Activated CD4-positive, alpha-beta T cell treated with anti-CD3 and anti-CD28 coated beads for 36 hours (primary cell): ENCODE measurements around the gene NCKIPSD. TPM values are rescaled to one million over a fixed set of nuclear protein-coding genes. Genes with fewer than 3 reads are reported as not detected.

Experiments
- ATAC-seq: fragments of 200-7000 bp; cut with Tn5 transposase; one replicate; pipeline ENCODE4 v1.10.0; 2021; ENCODE audit warnings: mild to moderate bottlenecking, moderate library complexity
- CTCF ChIA-PET: fragments of 350-600 bp; sonication (Branson Sonifier 250); formaldehyde crosslinking; loops from one replicate; lab custom pipeline; 2021; ENCODE audit warnings: antibody characterized with exemption; lab: Charles Lee
- POLR2A ChIA-PET: fragments of 350-600 bp; sonication (Branson Sonifier 250); formaldehyde crosslinking; loops from one replicate; lab custom pipeline; 2021; ENCODE audit warnings: antibody characterized with exemption, inconsistent platforms; lab: Charles Lee
- DNase-seq: peaks from one replicate; pipeline ENCODE4 v3.0.0-alpha.2; 2020
- H3K27ac Mint-ChIP-seq: one replicate; pipeline ENCODE4 v1.8.0; 2021; ENCODE audit warnings: mixed read lengths
- H3K27me3 Mint-ChIP-seq: one replicate; pipeline ENCODE4 v1.8.0; 2021; ENCODE audit warnings: mixed read lengths
- H3K36me3 Mint-ChIP-seq: one replicate; pipeline ENCODE4 v1.8.0; 2021; ENCODE audit warnings: low read depth, mixed read lengths
- H3K4me1 Mint-ChIP-seq: one replicate; pipeline ENCODE4 v1.8.0; 2021; ENCODE audit warnings: mixed read lengths
- H3K4me3 Mint-ChIP-seq: one replicate; pipeline ENCODE4 v1.8.0; 2021; ENCODE audit warnings: mild to moderate bottlenecking, moderate library complexity, mixed read lengths
- H3K9me3 Mint-ChIP-seq: one replicate; pipeline ENCODE4 v1.8.0; 2021; ENCODE audit warnings: low read depth, mixed read lengths
- intact Hi-C, 2 experiments: fragments of 100-400 bp; cut with DNase I in 1 of 2; cut with micrococcal nuclease in 1 of 2; formaldehyde crosslinking; loops; one replicate each; pipeline versions ENCODE4 v1.14.2 to v1.15.1; 2022 to 2024; cut with DNase I, micrococcal nuclease
- total RNA-seq, 2 experiments: library from RNA; stranded (reverse); gene quantifications; one replicate each; pipeline ENCODE4 v1.2.3, GENCODE V29; 2021

The NCKIPSD gene
- total RNA-seq, 2 experiments from 2014 or later, result 61.0 to 67.3 TPM

DNA sequence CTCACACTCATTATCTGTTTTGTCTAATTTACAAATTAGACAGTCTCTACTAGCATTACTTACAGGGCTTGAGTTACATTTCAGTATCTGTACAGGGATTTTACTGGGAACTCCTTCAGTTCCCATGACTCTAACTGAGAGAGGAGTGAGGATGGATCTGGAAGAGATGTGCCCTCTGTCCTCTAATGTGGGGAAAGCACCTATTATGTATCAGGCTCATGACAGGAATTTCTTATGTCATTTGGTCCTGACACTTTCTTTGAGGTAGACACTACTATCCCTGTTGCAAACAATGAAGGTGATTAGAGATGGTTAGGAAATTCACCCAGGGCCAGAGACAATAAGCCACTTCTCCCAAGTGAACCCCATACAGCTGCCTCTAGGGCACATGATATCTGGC, 10.9 kb upstream of the NCKIPSD start:
- DNase-seq (no peak), ATAC-seq (no peak)
- Mint-ChIP-seq H3K4me3 (no peak overlapping the region), H3K4me1 (peaks cover 28% of the 10 kb centered on the region), H3K9me3 (no peaks in the 10 kb centered on the region), H3K36me3 (peaks cover 24% of the 10 kb centered on the region), H3K27me3 (no peaks in the 10 kb centered on the region), H3K27ac (peak overlapping the region; percentile 2)
- ChIA-PET POLR2A (interaction anchor here (0.6 to 0.9 kb wide), 2 partner anchors 14 to 26 kb away, joined by 3 to 8 read pairs; no protein-coding TSS in a partner anchor), CTCF (interaction anchor here (0.6 to 1.5 kb wide), 3 partner anchors 10 to 429 kb away, joined by 3 to 4 read pairs (median 4); no protein-coding TSS in a partner anchor)
- intact Hi-C loops, result no loop called here

DNA sequence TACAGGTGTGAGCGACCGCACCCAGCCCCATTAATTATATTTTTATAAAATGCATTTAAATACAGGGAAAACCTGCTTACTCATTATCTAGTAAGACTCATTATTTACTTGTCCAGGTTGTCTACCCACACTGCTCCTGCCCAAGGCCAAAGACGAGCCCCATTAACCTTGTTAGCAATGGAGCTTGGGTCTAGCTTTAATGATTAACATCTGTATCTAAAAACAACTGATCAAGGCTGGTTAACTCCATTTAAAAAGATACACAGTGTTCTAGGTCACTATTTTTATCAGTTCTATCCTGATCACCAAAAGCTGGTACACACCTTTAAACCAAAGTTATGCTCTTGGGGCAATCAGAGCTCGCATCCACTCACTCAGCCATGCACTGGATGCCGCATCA, 10.4 kb upstream of the NCKIPSD start:
- peak overlapping the region; percentile 8 for H3K27ac Mint-ChIP-seq
- DNase-seq (no peak), ATAC-seq (no peak)
- no peak overlapping the region for H3K4me3 Mint-ChIP-seq
- POLR2A ChIA-PET, result interaction anchor here (0.9 kb wide), 1 partner anchor 26 kb away, joined by 3 read pairs; no protein-coding TSS in a partner anchor
- intact Hi-C loops, result no loop called here
- CTCF ChIA-PET, result interaction anchor here (0.6 to 1.5 kb wide), 3 partner anchors 11 to 428 kb away, joined by 3 to 4 read pairs (median 4); no protein-coding TSS in a partner anchor
- H3K27me3 Mint-ChIP-seq, result no peaks in the 10 kb centered on the region
- peaks cover 28% of the 10 kb centered on the region for H3K4me1 Mint-ChIP-seq
- H3K36me3 Mint-ChIP-seq, result peaks cover 27% of the 10 kb centered on the region
- H3K9me3 Mint-ChIP-seq, result no peaks in the 10 kb centered on the region

DNA sequence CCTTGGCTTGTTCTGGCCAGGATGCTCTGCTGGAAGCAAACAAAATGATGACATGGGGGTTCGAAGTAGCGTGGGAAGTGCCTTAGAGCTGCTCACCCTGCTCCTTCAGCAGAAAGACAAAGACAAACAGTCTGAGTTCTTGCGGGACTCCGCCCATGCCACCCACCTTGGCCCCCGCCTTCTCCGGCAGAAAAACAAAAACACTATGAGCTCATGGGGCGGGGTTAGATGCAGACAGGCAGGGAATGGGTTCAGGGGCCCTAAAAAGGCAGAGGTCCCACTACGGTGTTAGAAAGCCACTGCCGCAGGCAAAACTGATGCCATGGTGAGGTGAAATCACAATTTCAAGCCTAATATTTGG, 9.7 kb upstream of the NCKIPSD start:
- H3K4me3 Mint-ChIP-seq, result no peak overlapping the region
- peaks cover 25% of the 10 kb centered on the region for H3K4me1 Mint-ChIP-seq
- CTCF ChIA-PET, result interaction anchor here (1.5 kb wide), 1 partner anchor 11 kb away, joined by 4 read pairs; no protein-coding TSS in a partner anchor
- H3K9me3 Mint-ChIP-seq, result no peaks in the 10 kb centered on the region
- H3K27me3 Mint-ChIP-seq, result no peaks in the 10 kb centered on the region
- POLR2A ChIA-PET, result no interaction called here
- ATAC-seq, result no peak
- no peak overlapping the region for H3K27ac Mint-ChIP-seq
- intact Hi-C loops, result no loop called here
- peaks cover 31% of the 10 kb centered on the region for H3K36me3 Mint-ChIP-seq
- no peak for DNase-seq

DNA sequence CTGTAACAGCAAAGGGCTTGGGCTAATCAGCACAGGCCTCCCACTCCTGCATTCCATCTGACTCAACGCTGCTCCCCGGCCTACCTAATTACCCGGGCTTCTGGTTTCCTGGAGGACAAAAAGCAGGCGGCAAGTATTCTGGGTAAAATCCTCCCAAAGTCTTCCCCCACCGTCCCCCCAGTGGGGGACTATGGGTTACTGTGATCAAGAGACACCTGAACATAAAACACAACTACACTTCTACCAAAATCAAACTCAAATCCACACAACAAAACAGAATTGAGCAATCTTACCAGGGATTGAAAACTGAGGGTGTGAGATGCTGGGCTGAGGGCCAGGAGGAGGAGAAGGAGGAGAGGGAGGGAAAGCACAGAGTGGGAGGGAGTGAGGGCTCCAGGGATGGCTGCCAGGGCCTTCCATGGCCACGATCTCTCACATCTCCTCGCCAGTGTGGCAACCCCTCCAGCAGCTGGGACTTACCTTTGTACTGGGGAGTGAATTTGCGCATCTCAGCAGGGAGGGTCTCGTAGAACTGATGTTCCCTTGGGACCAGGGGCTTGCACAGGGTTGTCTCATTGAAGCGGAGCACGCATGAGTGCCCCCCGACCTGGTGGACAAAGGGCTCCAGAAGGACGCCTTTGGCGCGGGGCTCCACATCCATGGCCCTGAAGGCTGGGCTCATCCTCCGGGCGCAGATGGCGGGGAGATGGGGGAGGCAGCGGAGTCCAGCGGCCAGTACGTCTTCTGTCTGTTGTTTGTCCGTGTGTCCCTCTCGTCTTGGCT, 9.1 kb upstream of the NCKIPSD start:
- DNase-seq (no peak), ATAC-seq (no peak)
- Mint-ChIP-seq H3K9me3 (no peaks in the 10 kb centered on the region), H3K4me3 (no peak overlapping the region), H3K4me1 (peaks cover 21% of the 10 kb centered on the region), H3K27ac (peak overlapping the region; percentile 15), H3K27me3 (no peaks in the 10 kb centered on the region), H3K36me3 (peaks cover 34% of the 10 kb centered on the region)
- ChIA-PET CTCF (interaction anchor here (1.5 kb wide), 1 partner anchor 12 kb away, joined by 4 read pairs; no protein-coding TSS in a partner anchor), POLR2A (no interaction called here)
- intact Hi-C loops, result no loop called here

DNA sequence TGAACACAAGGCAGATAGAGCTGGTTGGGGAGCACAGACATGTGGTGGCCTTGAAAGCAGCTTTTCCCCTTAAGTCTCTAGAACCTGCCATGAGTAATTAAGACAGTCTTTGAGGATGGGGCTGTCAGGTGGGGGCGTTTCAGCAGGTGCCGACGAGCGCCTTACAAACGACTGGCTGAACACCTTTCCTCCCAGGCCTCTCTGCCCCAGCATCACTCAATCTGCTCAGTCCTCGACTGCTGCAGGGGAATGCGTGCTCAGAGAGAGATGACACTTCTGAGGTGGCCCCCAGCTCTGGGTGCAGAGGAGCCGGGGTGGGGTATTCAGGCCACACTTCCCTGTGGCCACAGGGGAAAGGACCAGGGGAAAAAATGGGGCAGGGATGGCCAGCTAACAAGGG, 8.1 kb upstream of the NCKIPSD start:
- Mint-ChIP-seq H3K4me1 (peaks cover 16% of the 10 kb centered on the region), H3K9me3 (no peaks in the 10 kb centered on the region), H3K27ac (no peak overlapping the region), H3K4me3 (no peak overlapping the region), H3K27me3 (no peaks in the 10 kb centered on the region), H3K36me3 (peaks cover 30% of the 10 kb centered on the region)
- DNase-seq, result no peak
- ChIA-PET POLR2A (no interaction called here), CTCF (no interaction called here)
- intact Hi-C loops, result no loop called here
- no peak for ATAC-seq

DNA sequence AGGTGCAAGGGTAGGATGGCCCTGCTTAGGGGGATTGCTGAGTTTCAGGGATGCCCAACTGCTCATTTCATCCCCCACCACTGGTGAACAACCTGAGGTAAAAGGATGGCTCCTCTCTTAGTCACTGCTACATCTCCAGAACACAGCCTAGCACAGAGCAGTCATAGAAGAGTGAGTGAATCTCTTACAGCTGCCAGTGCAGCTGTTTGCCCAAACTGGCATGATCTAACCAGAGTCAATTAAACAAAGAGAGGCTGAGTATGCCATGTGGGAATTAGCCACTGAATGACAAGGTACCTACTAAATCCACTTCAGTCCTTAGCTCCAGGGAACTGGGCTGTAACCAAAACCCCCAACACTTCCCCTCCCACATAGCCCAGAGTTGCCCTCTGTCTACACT, 6.8 kb upstream of the NCKIPSD start:
- DNase-seq, result no peak
- H3K36me3 Mint-ChIP-seq, result peaks cover 40% of the 10 kb centered on the region
- no peak for ATAC-seq
- no peaks in the 10 kb centered on the region for H3K9me3 Mint-ChIP-seq
- H3K4me3 Mint-ChIP-seq, result no peak overlapping the region
- ChIA-PET POLR2A (interaction anchor here (0.5 kb wide), 1 partner anchor 12 kb away, joined by 4 read pairs; no protein-coding TSS in a partner anchor), CTCF (interaction anchor here (0.6 kb wide), 1 partner anchor 134 kb away, joined by 3 read pairs; no protein-coding TSS in a partner anchor)
- intact Hi-C loops, result no loop called here
- H3K4me1 Mint-ChIP-seq, result peaks cover 9% of the 10 kb centered on the region
- H3K27ac Mint-ChIP-seq, result no peak overlapping the region
- no peaks in the 10 kb centered on the region for H3K27me3 Mint-ChIP-seq

DNA sequence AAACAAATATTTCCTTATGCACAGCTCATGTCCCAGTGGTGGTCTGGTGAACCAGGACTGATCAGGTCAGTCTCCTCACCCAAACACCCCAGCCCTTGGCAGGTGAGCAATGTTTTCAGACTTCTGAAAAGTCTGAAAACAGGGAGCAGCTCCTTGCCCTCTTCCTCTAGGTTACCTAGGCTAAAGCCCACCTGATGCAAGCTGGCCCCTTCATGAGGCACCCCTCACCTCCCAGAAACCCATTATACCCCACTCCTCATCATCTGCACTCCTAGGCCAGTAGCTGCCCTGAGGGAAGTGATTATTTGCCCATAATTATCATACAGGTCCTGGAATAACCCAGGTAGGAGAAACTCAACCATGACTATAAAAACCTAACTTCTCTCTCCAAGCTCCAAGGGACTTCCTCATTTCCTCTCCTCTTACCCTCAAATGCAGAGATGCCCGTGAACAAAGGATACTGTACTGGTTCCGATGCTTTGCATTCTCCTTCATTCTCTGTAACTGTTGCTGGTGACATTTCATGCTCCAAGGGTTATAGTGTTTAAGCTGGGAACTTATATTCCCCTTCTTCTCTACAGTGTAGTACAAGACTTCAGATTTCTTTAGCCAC, 5.2 kb upstream of the NCKIPSD start:
- Mint-ChIP-seq H3K9me3 (no peaks in the 10 kb centered on the region), H3K27me3 (no peaks in the 10 kb centered on the region), H3K27ac (no peak overlapping the region), H3K4me3 (no peak overlapping the region), H3K36me3 (peaks cover 42% of the 10 kb centered on the region), H3K4me1 (peaks cover 5% of the 10 kb centered on the region)
- intact Hi-C loops, result no loop called here
- ChIA-PET POLR2A (no interaction called here), CTCF (interaction anchor here (0.6 to 0.7 kb wide), 3 partner anchors 57 to 182 kb away, joined by 3 read pairs; no protein-coding TSS in a partner anchor)
- DNase-seq, result no peak
- ATAC-seq, result no peak

DNA sequence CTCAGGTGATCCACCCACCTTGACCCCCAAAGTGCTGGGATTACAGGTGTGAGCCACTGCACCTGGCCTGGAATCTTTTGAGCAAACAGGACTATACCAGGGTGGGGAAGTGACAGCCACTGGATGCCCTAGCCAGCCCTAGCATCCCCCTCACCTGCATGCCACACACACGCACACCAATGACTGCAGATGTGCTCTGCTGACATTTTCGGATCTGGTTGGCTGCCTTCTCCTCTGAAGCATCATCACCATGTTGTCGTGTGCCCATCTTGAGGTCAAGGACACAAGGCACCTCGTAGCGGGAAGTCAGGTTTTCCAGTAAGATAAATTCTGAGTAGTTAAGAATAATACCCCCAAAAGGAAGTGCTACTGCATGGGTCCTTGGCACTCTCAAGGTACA, 3.7 kb upstream of the NCKIPSD start:
- intact Hi-C loops, result no loop called here
- Mint-ChIP-seq H3K27me3 (no peaks in the 10 kb centered on the region), H3K4me3 (no peak overlapping the region), H3K9me3 (no peaks in the 10 kb centered on the region), H3K4me1 (peaks cover 9% of the 10 kb centered on the region), H3K36me3 (peaks cover 34% of the 10 kb centered on the region), H3K27ac (no peak overlapping the region)
- ATAC-seq (no peak), DNase-seq (no peak)
- POLR2A ChIA-PET, result no interaction called here
- CTCF ChIA-PET, result interaction anchor here (1.1 to 1.2 kb wide), 2 partner anchors 12 to 28 kb away, joined by 3 read pairs; partner anchors contain the start of gene IP6K2

DNA sequence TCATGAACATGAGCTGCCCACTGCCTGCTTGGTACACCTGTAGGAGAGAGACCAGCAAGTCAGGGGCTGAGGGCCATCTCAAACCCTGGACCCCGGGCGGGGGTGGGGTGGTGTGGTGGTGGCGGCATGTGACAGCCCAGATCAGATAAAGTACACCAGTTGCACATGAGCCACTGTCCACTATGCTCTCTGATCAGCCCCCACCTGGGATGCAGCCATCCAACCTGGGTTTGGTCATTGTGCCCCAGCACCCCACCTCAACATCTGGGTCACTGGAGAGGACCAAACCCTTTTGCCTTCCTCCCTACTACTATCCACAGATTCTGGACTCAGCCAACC, 3.0 kb upstream of the NCKIPSD start:
- Mint-ChIP-seq H3K27me3 (no peaks in the 10 kb centered on the region), H3K9me3 (no peaks in the 10 kb centered on the region), H3K27ac (no peak overlapping the region), H3K36me3 (peaks cover 36% of the 10 kb centered on the region), H3K4me1 (peaks cover 14% of the 10 kb centered on the region), H3K4me3 (no peak overlapping the region)
- POLR2A ChIA-PET, result no interaction called here
- CTCF ChIA-PET, result interaction anchor here (0.8 to 1.1 kb wide), 3 partner anchors 11 to 51 kb away, joined by 3 read pairs; no protein-coding TSS in a partner anchor
- DNase-seq (no peak), ATAC-seq (no peak)
- intact Hi-C loops, result no loop called here

DNA sequence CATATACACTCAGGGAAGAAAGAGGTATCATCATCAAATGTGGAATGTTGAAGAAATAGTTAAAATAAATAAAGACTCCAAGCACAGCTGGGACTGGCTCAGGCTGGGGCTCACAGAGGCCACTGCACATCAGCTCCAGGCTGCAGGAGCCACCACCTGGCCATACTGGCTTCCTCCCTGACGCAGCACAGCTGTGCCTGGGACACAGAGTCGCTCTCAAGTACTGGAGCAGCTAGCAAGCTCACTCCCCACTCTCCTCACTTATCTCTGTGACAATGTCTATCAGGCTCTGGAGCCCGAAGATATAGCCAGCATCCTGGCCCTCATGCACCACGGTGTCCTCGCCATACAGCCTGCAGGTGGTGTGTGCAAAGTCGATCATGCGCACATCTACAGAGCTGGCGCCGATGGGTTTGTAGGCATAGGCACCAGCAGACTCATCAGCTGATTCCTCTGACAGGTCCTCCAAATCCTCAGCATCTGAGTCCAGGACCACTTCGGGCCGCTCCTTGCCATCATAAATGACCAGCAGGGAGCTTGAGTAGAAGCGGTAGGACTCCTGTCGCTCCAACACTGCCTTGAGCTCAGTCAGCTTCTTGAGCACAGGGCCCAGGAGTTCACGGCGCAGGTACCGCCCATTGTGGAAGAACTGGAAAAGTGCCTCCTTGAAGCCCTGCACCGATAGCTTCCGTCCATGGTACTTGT, 2.5 kb upstream of the NCKIPSD start:
- ATAC-seq (no peak), DNase-seq (no peak)
- Mint-ChIP-seq H3K4me3 (no peak overlapping the region), H3K9me3 (no peaks in the 10 kb centered on the region), H3K27ac (no peak overlapping the region), H3K36me3 (peaks cover 36% of the 10 kb centered on the region), H3K4me1 (peaks cover 16% of the 10 kb centered on the region), H3K27me3 (no peaks in the 10 kb centered on the region)
- intact Hi-C loops, result no loop called here
- ChIA-PET POLR2A (no interaction called here), CTCF (interaction anchor here (0.7 to 1.1 kb wide), 5 partner anchors 11 to 61 kb away, joined by 3 to 4 read pairs (median 3); no protein-coding TSS in a partner anchor)

DNA sequence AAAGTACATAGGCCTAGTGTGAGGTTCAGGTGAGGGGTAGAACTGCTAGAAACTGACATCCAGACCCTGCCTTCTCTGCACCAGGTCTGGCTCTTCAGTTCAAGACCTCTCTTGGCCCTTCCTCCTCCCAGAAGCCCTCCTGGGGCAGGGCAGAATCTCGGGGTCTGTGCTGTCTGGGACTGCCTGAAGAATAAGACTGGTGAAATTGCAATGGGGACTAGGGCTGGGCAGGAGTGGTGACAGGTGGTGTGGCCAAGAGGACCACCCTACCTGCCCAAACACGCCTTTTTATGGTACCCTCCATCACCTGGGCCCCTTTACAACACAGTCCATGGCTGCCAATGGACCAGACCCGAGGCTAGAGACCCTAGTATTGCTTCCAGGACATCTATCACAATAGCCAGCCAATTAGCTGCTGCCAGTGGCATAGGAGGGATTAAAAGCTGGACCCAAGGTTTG, 1.5 kb upstream of the NCKIPSD start:
- DNase-seq, result no peak
- Mint-ChIP-seq H3K4me3 (no peak overlapping the region), H3K36me3 (peaks cover 34% of the 10 kb centered on the region), H3K4me1 (peaks cover 16% of the 10 kb centered on the region), H3K27me3 (no peaks in the 10 kb centered on the region), H3K27ac (no peak overlapping the region), H3K9me3 (no peaks in the 10 kb centered on the region)
- CTCF ChIA-PET, result interaction anchor here (0.6 to 2.2 kb wide), 6 partner anchors 12 to 286 kb away, joined by 4 to 10 read pairs (median 6); partner anchors contain the start of gene IP6K2
- POLR2A ChIA-PET, result no interaction called here
- intact Hi-C loops, result loop anchor here in 1 of 2 experiments (2.0 kb wide), 1 partner anchor 30 kb away; the partner anchor contains the start of gene IP6K2
- ATAC-seq, result no peak
